IMR-90 (cell line): ENCODE data around the gene SIK2. TPM values are rescaled to one million over a fixed set of nuclear protein-coding genes. Genes with fewer than 3 reads are reported as not detected.
A peak's percentile ranks its signal among the peaks of the same experiment; 100 is the strongest.

Experiments used
- ATAC-seq: fragments of 200-7000 bp; cut with Tn5 transposase; 2 replicates; pipeline ENCODE4 v1.9.1; 2020; ENCODE audit warnings: low read depth, mild to moderate bottlenecking, moderate library complexity
- BruUV-seq: library from RNA; stranded (reverse); fragments of 400-500 nt; replicated peaks from 2 replicates; lab custom pipeline; 2021; lab: Mats Ljungman, UMichigan
- CTCF ChIA-PET: fragments of 300-600 bp; formaldehyde crosslinking; extraction: SDS; loops from one replicate; lab custom pipeline; 2021; ENCODE audit warnings: antibody characterized with exemption; lab: Yijun Ruan, JAX
- POLR2A ChIA-PET: fragments of 300-600 bp; sonication (Branson Sonifier 250); formaldehyde crosslinking; loops from one replicate; lab custom pipeline; 2022; ENCODE audit warnings: antibody characterized with exemption; ENCODE audit not compliant: unreplicated experiment; lab: Charles Lee
- DNase-seq: peaks from one replicate; pipeline ENCODE4 v3.0.0; 2013
- H2AFZ ChIP-seq: replicated peaks from 2 replicates; pipeline ENCODE3; 2013; ENCODE audit warnings: low read length, mild to moderate bottlenecking; ENCODE audit not compliant: poor library complexity
- H2AK5ac ChIP-seq: 2 replicates; pipeline ENCODE4 v1.6.1; 2013; ENCODE audit warnings: low read depth, low read length, inconsistent platforms
- H2AK9ac ChIP-seq: replicated peaks from 2 replicates; pipeline ENCODE3; 2013; ENCODE audit warnings: mild to moderate bottlenecking, low read depth, low read length, moderate library complexity; ENCODE audit not compliant: poor library complexity
- H2BK120ac ChIP-seq: 2 replicates; pipeline ENCODE4 v1.6.1; 2013; ENCODE audit warnings: low read depth, low read length, inconsistent platforms
- H2BK15ac ChIP-seq: 3 replicates; pipeline ENCODE4 v1.6.1; 2013; ENCODE audit warnings: low read depth, low read length, inconsistent platforms
- H2BK20ac ChIP-seq: 2 replicates; pipeline ENCODE4 v1.6.1; 2013; ENCODE audit warnings: low read depth, mild to moderate bottlenecking, inconsistent platforms, low read length, moderate library complexity
- H2BK5ac ChIP-seq: 2 replicates; pipeline ENCODE4 v1.6.1; 2013; ENCODE audit warnings: mild to moderate bottlenecking, low read depth, low read length, inconsistent platforms; ENCODE audit not compliant: poor library complexity, severe bottlenecking
- H3K14ac ChIP-seq: replicated peaks from 2 replicates; pipeline ENCODE4 v1.6.1; 2013; ENCODE audit warnings: low read depth, low read length, inconsistent platforms
- H3K18ac ChIP-seq: 2 replicates; pipeline ENCODE4 v1.6.1; 2013; ENCODE audit warnings: low read depth, low read length, control low read depth
- H3K23ac ChIP-seq: 2 replicates; pipeline ENCODE4 v1.6.1; 2013; ENCODE audit warnings: low read depth, low read length, inconsistent platforms
- H3K27ac ChIP-seq: 2 replicates; pipeline ENCODE4 v1.5.1; 2013; ENCODE audit warnings: mild to moderate bottlenecking, control low read depth, low read length; ENCODE audit not compliant: insufficient read depth
- H3K27me3 ChIP-seq: 2 replicates; pipeline ENCODE4 v1.6.1; 2013; ENCODE audit warnings: low read length; ENCODE audit not compliant: control insufficient read depth, insufficient read depth
- H3K36me3 ChIP-seq: 2 replicates; pipeline ENCODE4 v1.6.1; 2013; ENCODE audit warnings: low read length, mixed read lengths; ENCODE audit not compliant: control insufficient read depth, insufficient read depth
- H3K4ac ChIP-seq: 2 replicates; pipeline ENCODE4 v1.6.1; 2013; ENCODE audit warnings: low read depth, low read length, inconsistent platforms
- H3K4me1 ChIP-seq: 2 replicates; pipeline ENCODE4 v1.6.1; 2013; ENCODE audit warnings: low read length, mixed read lengths; ENCODE audit not compliant: control insufficient read depth, insufficient read depth
- H3K4me2 ChIP-seq: 2 replicates; pipeline ENCODE4 v1.6.1; 2013; ENCODE audit warnings: low read depth, mild to moderate bottlenecking, control low read depth, low read length, moderate library complexity
- H3K4me3 ChIP-seq: 2 replicates; pipeline ENCODE4 v1.5.1; 2013; ENCODE audit warnings: low read depth, mild to moderate bottlenecking, control low read depth, low read length, moderate library complexity; ENCODE audit not compliant: insufficient read depth
- H3K56ac ChIP-seq: 2 replicates; pipeline ENCODE4 v1.6.1; 2013; ENCODE audit warnings: low read length, inconsistent platforms; ENCODE audit not compliant: insufficient read depth; ENCODE audit errors: extremely low read depth
- H3K79me1 ChIP-seq, 2 experiments: 2 replicates each; pipeline ENCODE4 v1.6.1; 2013; ENCODE audit warnings: low read length in 2 of 2, inconsistent platforms in 1 of 2, low read depth in 1 of 2
- H3K9ac ChIP-seq: 2 replicates; pipeline ENCODE4 v1.6.1; 2013; ENCODE audit warnings: low read depth, low read length, control low read depth
- H3K9me1 ChIP-seq: 2 replicates; pipeline ENCODE4 v1.6.1; 2013; ENCODE audit warnings: low read length, inconsistent platforms; ENCODE audit not compliant: insufficient read depth
- H3K9me3 ChIP-seq: 2 replicates; pipeline ENCODE4 v1.6.1; 2013; ENCODE audit warnings: low read length; ENCODE audit not compliant: control insufficient read depth, insufficient read depth
- H4K20me1 ChIP-seq: 2 replicates; pipeline ENCODE4 v1.6.1; 2013; ENCODE audit warnings: low read length, inconsistent platforms; ENCODE audit not compliant: insufficient read depth
- H4K5ac ChIP-seq: 2 replicates; pipeline ENCODE4 v1.6.1; 2013; ENCODE audit warnings: mild to moderate bottlenecking, low read depth, low read length, control low read depth
- H4K8ac ChIP-seq, 2 experiments: 2 replicates each; pipeline ENCODE4 v1.6.1; 2013; ENCODE audit warnings: low read depth in 2 of 2, low read length in 2 of 2, control low read depth in 1 of 2, inconsistent platforms in 1 of 2
- H4K91ac ChIP-seq: 2 replicates; pipeline ENCODE4 v1.6.1; 2013; ENCODE audit warnings: low read depth, low read length, inconsistent platforms; ENCODE audit not compliant: insufficient read depth
- BHLHE40 ChIP-seq: fragments of 150-350 bp; IDR thresholded peaks from 2 replicates; pipeline ENCODE4 v1.6.1; 2016; ENCODE audit warnings: mild to moderate bottlenecking, low read depth, low read length
- CEBPB ChIP-seq: IDR thresholded peaks from 2 replicates; pipeline ENCODE4 v1.6.1; 2012; ENCODE audit warnings: low read depth, low read length, improper control_type of control experiment
- CHD1 ChIP-seq: IDR thresholded peaks from 2 replicates; pipeline ENCODE4 v1.6.1; 2012; ENCODE audit warnings: low read depth, low read length, improper control_type of control experiment
- CTCF ChIP-seq: conservative IDR thresholded peaks from 2 replicates; pipeline ENCODE4 v1.5.1; 2012; ENCODE audit warnings: mild to moderate bottlenecking, low read depth, low read length, improper control_type of control experiment
- FOS ChIP-seq: fragments of 150-350 bp; IDR thresholded peaks from 2 replicates; pipeline ENCODE4 v1.6.1; 2016; ENCODE audit warnings: low read depth, low read length
- MAFK ChIP-seq: IDR thresholded peaks from 2 replicates; pipeline ENCODE4 v1.6.1; 2012; ENCODE audit warnings: low read depth, low read length, improper control_type of control experiment
- MAZ ChIP-seq: IDR thresholded peaks from 2 replicates; pipeline ENCODE4 v1.6.1; 2012; ENCODE audit warnings: low read depth, mild to moderate bottlenecking, low read length, improper control_type of control experiment, moderate library complexity, borderline replicate concordance
- RAD21 ChIP-seq: IDR thresholded peaks from 2 replicates; pipeline ENCODE4 v1.6.1; 2012; ENCODE audit warnings: low read length, improper control_type of control experiment
- RCOR1 ChIP-seq: IDR thresholded peaks from 2 replicates; pipeline ENCODE4 v1.6.1; 2012; ENCODE audit warnings: mild to moderate bottlenecking, low read length, improper control_type of control experiment; ENCODE audit not compliant: insufficient replicate concordance
- RFX5 ChIP-seq: IDR thresholded peaks from 2 replicates; pipeline ENCODE4 v1.8.0; 2012; ENCODE audit warnings: low read depth, mild to moderate bottlenecking, low read length, moderate library complexity
- WGBS, 2 experiments: methylation state at CpG; one replicate each; pipeline versions ENCODE4 v1.1.5 to v1.1.7; 2013; ENCODE audit warnings: missing lambda C conversion rate in 2 of 2; ENCODE audit not compliant: insufficient read length in 1 of 2; ENCODE audit errors: extremely low coverage in 2 of 2; 5-methylcytosine and 5-hydroxymethylcytosine counted together
- dilution Hi-C: fragments of 300-500 bp; cut with HindIII; formaldehyde crosslinking; loops from one replicate; pipeline ENCODE4 v1.14.3; 2018; ENCODE audit warnings: low sequenced_read_pairs; ENCODE audit not compliant: unreplicated experiment
- in situ Hi-C: fragments of 300-500 bp; cut with MboI; formaldehyde crosslinking; loops from 3 replicates; pipeline ENCODE4 v1.14.3; 2019; ENCODE audit warnings: low sequenced_read_pairs, inconsistent platforms, mixed read lengths
- intact Hi-C: fragments of 100-400 bp; cut with micrococcal nuclease; formaldehyde crosslinking; loops from 2 replicates; pipeline ENCODE4 v1.10.0; 2022
- polyA plus RNA-seq, 3 experiments: library from polyadenylated mRNA; depleted of rRNA; stranded (reverse); fragments of >200 nt; gene quantifications; 2 replicates each; pipeline ENCODE4 v1.2.3, GENCODE V29; 2012; ENCODE audit warnings: low replicate concordance in 1 of 3
- total RNA-seq: library from RNA; depleted of rRNA; stranded (reverse); fragments of >200 nt; gene quantifications from 2 replicates; pipeline ENCODE4 v1.2.3, GENCODE V29; 2012

The SIK2 gene
- total and polyA plus RNA-seq, 2 of the 4 experiments (the other 2 are of a cell fraction): 7.9 to 10.4 TPM

- ATAC-seq (peak; percentile 78), DNase-seq (peak; percentile 99)
- Histone ChIP-seq H2AK5ac (peak overlapping the region; percentile 68), H3K36me3 (peaks cover 32% of the 10 kb centered on the region), H3K9me3 (peaks cover 2% of the 10 kb centered on the region; the same call in 1 of the 2 replicates), H3K4me1 (peaks cover 47% of the 10 kb centered on the region), H4K5ac (peak overlapping the region; percentile 85), H4K91ac (peak overlapping the region; percentile 98), H3K27me3 (no peaks in the 10 kb centered on the region), H3K23ac (peak overlapping the region; percentile 90), H3K9me1 (peaks cover 16% of the 10 kb centered on the region), H3K18ac (peak overlapping the region; percentile 94), H2AK9ac (peak overlapping the region; percentile 21), H4K20me1 (peaks cover 3% of the 10 kb centered on the region; the same call in 1 of the 2 replicates), H3K79me1 (peaks cover 12 to 36% of the 10 kb centered on the region in 2 experiments), H2BK120ac (peak overlapping the region; percentile 97), H3K4me2 (peak overlapping the region; percentile 66), H2BK5ac (peak overlapping the region; percentile 98), H3K4me3 (no peak overlapping the region), H3K4ac (peak overlapping the region; percentile 92), H2BK20ac (peak overlapping the region; percentile 97), H4K8ac (peak overlapping the region; percentile 51 to 87), H2BK15ac (peak overlapping the region; percentile 74), H3K14ac (peak overlapping the region; percentile 84), H2AFZ (no peak overlapping the region), H3K9ac (peak overlapping the region; percentile 56), H3K27ac (peak overlapping the region; percentile 100), H3K56ac (peak overlapping the region; percentile 98)
- dilution Hi-C loops (no loop called here), in situ Hi-C loops (no loop called here), intact Hi-C loops (loop anchor here (1.0 to 2.0 kb wide), 2 partner anchors 17 to 103 kb away; partner anchors contain the start of gene LAYN)
- BruUV-seq: no TSS peak
- ChIA-PET CTCF (interaction anchor here (0.6 to 1.6 kb wide), 6 partner anchors 10 to 488 kb away, joined by 3 to 5 read pairs (median 3); no protein-coding TSS in a partner anchor), POLR2A (no interaction called here)
- WGBS, 2 experiments: no CpG with 5 or more reads among the region's 5 CpGs
- TF ChIP-seq CEBPB (peak; percentile 83), RCOR1 (peak; percentile 72), FOS (peak; percentile 89), MAZ (peak; percentile 29; the same call in 1 of the 2 replicates), CHD1 (no peak), RAD21 (no peak; the same call in 1 of the 2 replicates), BHLHE40 (peak; percentile 98), MAFK (peak; percentile 70), CTCF (peak; percentile 18; the same call in 1 of the 2 replicates), RFX5 (no peak)
Measured at GRCh38 chr11:111557425-111558111, 44.7 kb upstream of the SIK2 start.
